T-helper 1 cell treated with Interleukin-12 subunit alpha and Interleukin-12 subunit beta and Interleukin-4 antibody, amounts not matched to agents 30 μg/mL and 1 μg/mL, for 36 hours (primary cell): ENCODE data around the gene CYP2D6.
A peak's percentile ranks its signal among the peaks of the same experiment; 100 is the strongest.
"Not testable (repeated sequence)": the region's sequence is repeated elsewhere in the genome, so short reads cannot be mapped to it uniquely, and the experiment has no call there.

Experiments used
- H3K27ac Mint-ChIP-seq: one replicate; pipeline ENCODE4 v1.8.0; 2021; ENCODE audit warnings: mild to moderate bottlenecking, mixed read lengths
- H3K27me3 Mint-ChIP-seq: one replicate; pipeline ENCODE4 v1.8.0; 2021; ENCODE audit warnings: low read depth, mixed read lengths
- H3K36me3 Mint-ChIP-seq: one replicate; pipeline ENCODE4 v1.8.0; 2021; ENCODE audit warnings: low read depth, mixed read lengths
- H3K4me1 Mint-ChIP-seq: one replicate; pipeline ENCODE4 v1.8.0; 2021; ENCODE audit warnings: low read depth, mixed read lengths
- H3K4me3 Mint-ChIP-seq: one replicate; pipeline ENCODE4 v1.8.0; 2021; ENCODE audit warnings: mild to moderate bottlenecking, moderate library complexity, mixed read lengths
- H3K9me3 Mint-ChIP-seq: one replicate; pipeline ENCODE4 v1.8.0; 2021; ENCODE audit warnings: mixed read lengths

The CYP2D6 gene

DNA sequence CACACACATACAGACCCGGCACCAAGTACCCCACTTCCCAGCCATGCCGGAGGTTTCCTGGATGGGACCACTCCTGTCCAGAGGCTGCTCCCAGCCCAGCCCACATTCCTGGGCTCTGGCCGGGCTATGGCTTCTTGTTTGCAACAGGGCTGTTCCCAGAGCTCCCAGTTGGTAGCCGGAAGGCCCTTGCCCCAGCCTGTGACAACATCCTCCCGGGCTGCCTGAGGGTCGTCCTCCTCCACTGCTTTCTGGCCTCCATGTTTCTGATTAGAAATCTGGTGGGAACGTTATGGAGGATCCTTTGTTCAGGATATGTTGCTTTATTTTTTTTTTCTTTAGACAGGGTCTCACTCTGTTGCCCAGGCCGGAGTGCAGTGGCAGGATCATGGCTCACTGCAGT lies 952 bp upstream of the CYP2D6 start:
- no peaks in the 10 kb centered on the region for H3K36me3 Mint-ChIP-seq
- H3K4me3 Mint-ChIP-seq = no peak overlapping the region
- H3K9me3 Mint-ChIP-seq = no peaks in the 10 kb centered on the region
- no peaks in the 10 kb centered on the region for H3K4me1 Mint-ChIP-seq
- H3K27ac Mint-ChIP-seq = no peak overlapping the region
- no peaks in the 10 kb centered on the region for H3K27me3 Mint-ChIP-seq

DNA sequence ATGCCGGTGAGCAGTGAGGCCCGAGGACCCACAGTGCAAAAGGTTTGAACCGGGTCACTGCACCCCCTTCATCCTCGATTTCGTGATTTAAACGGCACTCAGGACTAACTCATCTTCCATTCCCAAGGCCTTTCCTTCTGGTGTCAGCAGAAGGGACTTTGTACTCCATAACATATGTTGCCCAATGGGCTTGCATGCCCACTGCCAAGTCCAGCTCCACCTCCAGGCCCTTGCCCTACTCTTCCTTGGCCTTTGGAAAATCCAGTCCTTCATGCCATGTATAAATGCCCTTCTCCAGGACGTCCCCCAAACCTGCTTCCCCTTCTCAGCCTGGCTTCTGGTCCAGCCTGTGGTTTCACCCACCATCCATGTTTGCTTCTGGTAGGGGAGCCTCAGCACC lies 428 bp downstream of the CYP2D6 start:
- not testable (repeated sequence) for H3K36me3 Mint-ChIP-seq, H3K4me3 Mint-ChIP-seq, H3K27ac Mint-ChIP-seq, H3K4me1 Mint-ChIP-seq, H3K27me3 Mint-ChIP-seq, H3K9me3 Mint-ChIP-seq

DNA sequence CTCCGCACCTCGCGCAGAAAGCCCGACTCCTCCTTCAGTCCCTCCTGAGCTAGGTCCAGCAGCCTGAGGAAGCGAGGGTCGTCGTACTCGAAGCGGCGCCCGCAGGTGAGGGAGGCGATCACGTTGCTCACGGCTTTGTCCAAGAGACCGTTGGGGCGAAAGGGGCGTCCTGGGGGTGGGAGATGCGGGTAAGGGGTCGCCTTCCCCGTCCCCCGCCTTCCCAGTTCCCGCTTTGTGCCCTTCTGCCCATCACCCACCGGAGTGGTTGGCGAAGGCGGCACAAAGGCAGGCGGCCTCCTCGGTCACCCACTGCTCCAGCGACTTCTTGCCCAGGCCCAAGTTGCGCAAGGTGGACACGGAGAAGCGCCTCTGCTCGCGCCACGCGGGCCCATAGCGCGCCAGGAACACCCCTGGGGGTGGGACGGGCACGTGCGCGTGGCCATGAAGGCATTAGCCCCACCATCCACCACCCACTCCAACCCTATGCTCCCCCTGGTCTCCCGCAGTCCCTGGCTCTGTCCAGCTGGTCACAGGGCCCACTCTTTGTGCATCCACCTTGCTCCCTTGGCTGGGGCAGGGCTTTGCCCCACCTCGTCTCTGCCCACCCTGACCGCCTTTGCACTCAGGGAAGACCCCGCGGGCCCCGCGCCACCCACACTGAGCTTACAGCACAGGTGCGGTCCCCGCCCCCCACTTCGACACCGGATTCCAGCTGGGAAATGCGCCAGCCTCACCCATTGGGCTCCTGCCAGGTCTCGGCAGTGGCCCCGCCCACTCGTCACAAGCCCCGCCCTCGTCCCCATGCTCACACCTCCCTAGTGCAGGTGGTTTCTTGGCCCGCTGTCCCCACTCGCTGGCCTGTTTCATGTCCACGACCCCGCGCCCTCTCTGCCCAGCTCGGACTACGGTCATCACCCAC lies 1.6 kb downstream of the CYP2D6 start:
- not testable (repeated sequence) for H3K4me1 Mint-ChIP-seq, H3K4me3 Mint-ChIP-seq, H3K27me3 Mint-ChIP-seq, H3K27ac Mint-ChIP-seq, H3K9me3 Mint-ChIP-seq, H3K36me3 Mint-ChIP-seq

DNA sequence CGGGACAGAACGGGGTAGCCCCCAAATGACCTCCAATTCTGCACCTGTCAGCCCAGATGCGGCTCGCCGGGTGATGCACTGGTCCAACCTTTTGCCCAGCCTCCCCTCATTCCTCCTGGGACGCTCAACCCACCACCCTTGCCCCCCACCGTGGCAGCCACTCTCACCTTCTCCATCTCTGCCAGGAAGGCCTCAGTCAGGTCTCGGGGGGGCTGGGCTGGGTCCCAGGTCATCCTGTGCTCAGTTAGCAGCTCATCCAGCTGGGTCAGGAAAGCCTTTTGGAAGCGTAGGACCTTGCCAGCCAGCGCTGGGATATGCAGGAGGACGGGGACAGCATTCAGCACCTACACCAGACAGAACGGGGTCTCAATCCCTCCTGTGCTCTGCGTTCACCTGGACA lies 2.6 kb downstream of the CYP2D6 start:
- not testable (repeated sequence) for H3K4me3 Mint-ChIP-seq, H3K9me3 Mint-ChIP-seq, H3K27ac Mint-ChIP-seq, H3K36me3 Mint-ChIP-seq, H3K4me1 Mint-ChIP-seq, H3K27me3 Mint-ChIP-seq

DNA sequence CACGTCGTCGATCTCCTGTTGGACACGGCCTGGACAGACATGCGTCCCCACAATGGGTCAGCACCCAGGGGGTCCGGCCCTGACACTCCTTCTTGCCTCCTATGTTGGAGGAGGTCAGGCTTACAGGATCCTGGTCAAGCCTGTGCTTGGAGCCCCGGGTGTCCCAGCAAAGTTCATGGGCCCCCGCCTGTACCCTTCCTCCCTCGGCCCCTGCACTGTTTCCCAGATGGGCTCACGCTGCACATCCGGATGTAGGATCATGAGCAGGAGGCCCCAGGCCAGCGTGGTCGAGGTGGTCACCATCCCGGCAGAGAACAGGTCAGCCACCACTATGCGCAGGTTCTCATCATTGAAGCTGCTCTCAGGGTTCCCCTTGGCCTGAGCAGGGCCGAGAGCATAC lies 3.0 kb downstream of the CYP2D6 start:
- Mint-ChIP-seq H3K4me3 (no peak overlapping the region), H3K36me3 (no peaks in the 10 kb centered on the region), H3K4me1 (no peaks in the 10 kb centered on the region), H3K27me3 (no peaks in the 10 kb centered on the region), H3K9me3 (no peaks in the 10 kb centered on the region), H3K27ac (no peak overlapping the region)

DNA sequence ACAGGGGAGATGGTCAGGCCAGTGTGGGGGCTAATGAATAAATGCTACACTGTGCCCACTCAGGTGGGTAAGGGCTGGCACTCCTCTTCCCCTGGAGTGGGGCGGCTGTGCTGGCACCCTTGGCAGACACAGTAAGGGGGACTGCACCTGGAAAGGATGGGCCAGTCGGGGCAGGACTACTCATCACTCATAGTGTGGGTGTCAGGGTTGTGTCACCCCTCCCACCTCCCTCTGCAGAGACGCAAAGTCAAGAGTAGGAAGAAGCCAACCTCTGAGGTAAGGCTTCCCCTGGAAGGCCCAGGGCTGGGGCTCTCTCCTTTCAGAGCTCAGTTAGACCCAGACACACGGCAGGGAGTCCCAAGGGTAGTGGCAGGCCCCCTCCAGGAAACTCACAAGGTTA lies 7.1 kb downstream of the CYP2D6 start:
- H3K9me3 Mint-ChIP-seq = not testable (repeated sequence)
- H3K4me1 Mint-ChIP-seq = peaks cover 27% of the 10 kb centered on the region

DNA sequence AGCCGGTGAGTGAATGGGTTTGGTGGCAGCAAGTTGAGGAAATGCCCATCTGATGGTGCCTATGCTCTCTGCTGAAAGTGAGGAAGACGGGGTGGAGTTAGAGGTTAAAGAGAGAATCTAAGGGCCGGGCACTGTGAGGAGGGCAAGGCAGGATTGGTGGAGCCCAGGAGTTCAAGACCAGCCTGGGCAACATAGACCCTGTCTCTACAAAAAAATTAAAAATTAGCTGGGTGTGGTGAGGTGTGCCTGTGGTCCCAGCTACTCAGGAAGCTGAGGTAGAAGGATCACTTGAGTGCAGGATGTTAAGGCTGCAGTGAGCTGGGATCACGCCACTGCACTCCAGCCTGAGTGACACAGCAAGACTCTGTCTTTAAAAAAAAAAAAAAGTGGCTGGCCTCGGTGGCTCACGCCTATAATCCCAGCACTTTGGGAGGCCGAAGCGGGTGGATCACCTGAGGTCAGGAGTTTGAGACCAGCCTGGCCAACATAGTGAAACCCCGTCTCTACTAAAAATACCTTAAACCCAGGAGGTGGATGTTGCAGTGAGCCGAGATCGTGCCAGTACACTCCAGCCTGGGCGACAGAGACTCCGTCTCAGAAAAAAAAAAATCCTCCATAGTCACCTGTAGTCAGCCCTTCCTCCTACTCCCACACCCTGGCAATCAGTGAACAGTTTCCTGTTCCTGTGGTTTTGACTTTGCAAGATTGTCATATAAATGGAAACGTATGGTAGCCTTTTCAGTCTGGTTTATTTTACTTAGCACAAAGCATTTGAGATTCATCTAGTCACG lies 10.2 kb downstream of the CYP2D6 start:
- not testable (repeated sequence) for H3K27me3 Mint-ChIP-seq
- peaks cover 12% of the 10 kb centered on the region for H3K9me3 Mint-ChIP-seq
- peaks cover 27% of the 10 kb centered on the region for H3K4me1 Mint-ChIP-seq
- H3K36me3 Mint-ChIP-seq = peaks cover 18% of the 10 kb centered on the region
- peak overlapping the region; percentile 73 for H3K4me3 Mint-ChIP-seq
- peak overlapping the region; percentile 98 for H3K27ac Mint-ChIP-seq

More for the DNA sequence above, 7.1 kb downstream of the CYP2D6 start:
- not testable (repeated sequence) for H3K27ac Mint-ChIP-seq, H3K27me3 Mint-ChIP-seq, H3K36me3 Mint-ChIP-seq, H3K4me3 Mint-ChIP-seq

DNA sequence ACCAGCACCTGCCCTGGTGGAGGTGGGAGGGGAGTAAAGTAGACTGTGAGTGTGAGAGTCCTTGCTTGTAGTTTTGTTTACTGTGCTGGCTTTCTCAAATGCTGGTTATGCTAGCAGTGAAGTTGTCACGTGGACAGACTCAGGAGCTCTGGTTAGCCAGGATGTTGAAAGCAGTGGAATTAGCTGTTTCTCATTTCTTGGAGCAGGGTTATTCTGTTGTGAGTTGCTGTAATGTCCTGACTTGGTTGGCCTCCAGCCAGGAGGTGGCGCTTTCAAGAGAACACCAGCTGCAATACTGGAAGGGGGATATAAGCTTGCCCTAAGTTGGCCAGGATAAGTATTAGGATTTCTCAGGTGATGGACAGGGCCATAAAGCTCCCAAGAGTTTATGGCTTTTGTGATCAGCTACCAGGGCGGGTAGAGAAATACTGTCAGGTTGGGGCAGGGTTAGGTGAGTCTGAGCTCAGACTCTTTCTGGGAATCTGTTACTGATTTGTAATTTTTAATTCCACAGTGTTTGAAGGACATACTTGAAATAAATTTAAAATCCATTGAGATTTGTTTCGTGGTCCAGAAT lies 13.7 kb downstream of the CYP2D6 start:
- Mint-ChIP-seq H3K4me3 (no peak overlapping the region), H3K36me3 (peaks cover 23% of the 10 kb centered on the region), H3K27me3 (no peaks in the 10 kb centered on the region), H3K27ac (peak overlapping the region; percentile 38), H3K4me1 (peaks cover 24% of the 10 kb centered on the region), H3K9me3 (peaks cover 28% of the 10 kb centered on the region)

DNA sequence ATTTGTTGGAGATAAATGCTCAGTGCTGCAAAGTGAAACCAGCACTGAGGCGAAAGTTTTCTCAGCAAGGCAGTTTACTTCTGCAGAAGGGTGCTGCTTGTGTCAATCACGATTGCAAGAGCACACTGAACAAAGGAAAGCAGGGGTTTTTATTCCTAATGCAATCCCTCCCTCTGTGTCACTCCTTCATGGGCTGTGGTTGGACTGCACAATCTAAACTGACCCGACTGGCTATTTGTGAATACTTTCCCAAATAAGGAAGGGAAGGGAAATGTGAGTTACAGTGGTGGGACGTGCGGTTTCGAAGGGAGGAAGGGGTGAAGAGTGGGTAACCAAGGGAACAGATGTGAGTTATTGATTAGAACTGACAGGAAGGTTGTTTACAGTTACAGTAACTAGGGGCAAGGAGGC lies 15.2 kb downstream of the CYP2D6 start:
- Mint-ChIP-seq H3K4me1 (peaks cover 14% of the 10 kb centered on the region), H3K36me3 (peaks cover 23% of the 10 kb centered on the region), H3K9me3 (peaks cover 28% of the 10 kb centered on the region)
- H3K27me3 Mint-ChIP-seq, H3K27ac Mint-ChIP-seq, H3K4me3 Mint-ChIP-seq: not testable (repeated sequence)

DNA sequence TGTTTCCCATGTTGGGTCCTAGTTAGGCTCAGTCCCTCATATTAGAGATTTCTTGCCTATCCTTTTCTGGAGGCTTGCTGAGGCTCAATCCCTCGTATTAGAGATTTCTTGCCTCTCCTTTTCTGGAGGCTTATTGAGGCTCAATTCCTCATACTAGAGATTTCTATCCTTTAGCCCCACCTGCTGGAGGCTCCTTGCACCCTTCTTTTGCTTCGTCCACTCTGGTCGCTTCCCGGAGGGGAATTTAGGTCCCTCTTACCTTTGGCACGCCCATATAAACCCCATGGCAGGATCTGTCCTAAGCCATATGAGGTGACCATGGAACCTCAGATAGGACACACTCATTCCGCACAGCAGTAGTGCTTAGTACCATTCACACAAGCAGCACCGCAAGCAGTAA lies 15.9 kb downstream of the CYP2D6 start:
- peaks cover 23% of the 10 kb centered on the region for H3K36me3 Mint-ChIP-seq
- peaks cover 7% of the 10 kb centered on the region for H3K4me1 Mint-ChIP-seq
- H3K27me3 Mint-ChIP-seq = no peaks in the 10 kb centered on the region
- H3K9me3 Mint-ChIP-seq = peaks cover 28% of the 10 kb centered on the region
- H3K27ac Mint-ChIP-seq = no peak overlapping the region
- H3K4me3 Mint-ChIP-seq = no peak overlapping the region

DNA sequence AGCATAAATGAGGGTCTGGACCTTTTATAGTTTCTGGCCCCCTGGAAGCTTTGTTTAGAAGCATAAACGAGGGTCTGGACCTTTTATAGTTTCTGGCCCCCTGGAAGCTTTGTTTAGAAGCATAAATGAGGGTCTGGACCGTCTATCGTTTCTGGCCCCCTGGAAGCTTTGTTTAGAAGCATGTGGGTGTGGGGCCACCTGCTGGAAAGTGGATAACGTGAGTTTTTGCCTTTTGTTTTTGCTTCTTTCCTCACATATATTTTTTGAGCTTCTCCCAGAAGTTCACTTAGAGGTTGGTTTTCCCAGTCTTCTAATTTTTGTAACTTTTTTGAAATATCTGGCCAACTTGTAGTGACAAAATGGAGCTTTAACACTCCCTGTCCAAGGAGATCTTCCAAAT lies 17.8 kb downstream of the CYP2D6 start:
- H3K4me1 Mint-ChIP-seq, H3K27me3 Mint-ChIP-seq, H3K4me3 Mint-ChIP-seq, H3K27ac Mint-ChIP-seq: not testable (repeated sequence)
- H3K36me3 Mint-ChIP-seq = peaks cover 23% of the 10 kb centered on the region
- H3K9me3 Mint-ChIP-seq = peaks cover 28% of the 10 kb centered on the region

DNA sequence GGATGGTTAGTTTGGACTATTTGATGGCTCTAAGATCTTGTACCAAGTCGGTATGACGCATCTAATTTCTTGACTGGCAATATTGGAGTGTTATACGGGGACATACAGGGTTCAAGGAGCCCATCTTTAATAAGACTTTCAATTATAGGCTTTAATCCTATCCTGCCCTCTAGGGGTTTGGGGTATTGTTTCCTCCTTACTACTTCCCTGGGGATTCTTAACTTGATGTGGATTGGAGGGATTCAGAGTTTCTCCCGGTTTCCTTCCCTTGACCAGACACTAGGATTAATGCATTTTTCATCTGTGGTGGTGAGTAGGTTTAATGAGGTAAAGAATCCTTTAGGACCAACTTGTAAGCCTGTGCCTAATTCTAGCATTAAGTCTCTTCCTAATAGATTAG lies 18.8 kb downstream of the CYP2D6 start:
- Mint-ChIP-seq H3K4me3 (no peak overlapping the region), H3K27ac (no peak overlapping the region), H3K4me1 (no peaks in the 10 kb centered on the region), H3K36me3 (peaks cover 20% of the 10 kb centered on the region), H3K27me3 (no peaks in the 10 kb centered on the region), H3K9me3 (peaks cover 28% of the 10 kb centered on the region)

DNA sequence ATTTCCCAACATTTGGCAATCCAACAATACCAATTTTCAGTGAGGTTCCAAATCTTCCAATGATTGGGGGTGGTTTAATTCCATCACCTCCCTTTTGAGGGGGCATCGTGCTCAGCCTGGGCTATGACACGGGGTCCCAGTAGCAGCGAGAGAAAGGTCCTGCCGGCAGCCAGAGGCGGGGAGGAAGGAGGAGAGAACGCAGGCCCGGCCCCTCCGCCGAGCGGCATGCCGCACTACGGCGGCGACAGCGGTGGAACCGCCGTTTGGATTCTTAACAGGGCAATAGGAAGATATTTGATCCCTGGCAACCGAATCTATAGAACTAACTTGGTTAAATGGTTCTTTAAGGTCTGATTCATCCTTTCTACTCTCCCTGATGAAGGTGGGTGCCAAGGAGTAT lies 21.8 kb downstream of the CYP2D6 start:
- no peaks in the 10 kb centered on the region for H3K4me1 Mint-ChIP-seq

DNA sequence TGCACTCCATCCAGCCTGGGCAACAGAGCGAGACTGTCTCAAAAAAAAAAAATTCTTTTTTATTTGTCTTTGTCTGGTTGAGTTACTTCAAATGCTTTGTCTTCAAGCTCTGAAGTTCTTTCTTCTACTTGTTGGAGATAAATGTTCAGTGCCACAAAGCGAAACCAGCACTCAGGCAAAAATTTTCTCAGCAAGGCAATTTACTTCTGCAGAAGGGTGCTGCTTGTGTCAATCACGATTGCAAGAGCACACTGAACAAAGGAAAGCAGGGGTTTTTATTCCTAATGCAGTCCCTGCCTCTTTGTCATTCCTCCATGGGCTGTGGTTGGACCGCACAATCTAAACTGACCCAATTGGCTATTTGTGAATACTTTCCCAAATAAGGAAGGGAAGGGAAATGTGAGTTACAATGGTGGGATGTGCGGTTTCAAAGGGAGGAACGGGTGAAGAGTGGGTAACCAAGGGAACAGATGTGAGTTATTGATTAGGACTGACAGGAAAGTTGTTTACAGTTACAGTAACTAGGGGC lies 26.2 kb downstream of the CYP2D6 start:
- not testable (repeated sequence) for H3K4me1 Mint-ChIP-seq, H3K27ac Mint-ChIP-seq, H3K4me3 Mint-ChIP-seq, H3K27me3 Mint-ChIP-seq
- Mint-ChIP-seq H3K36me3 (peaks cover 19% of the 10 kb centered on the region), H3K9me3 (peaks cover 39% of the 10 kb centered on the region)

More for the DNA sequence above, 21.8 kb downstream of the CYP2D6 start:
- no peak overlapping the region for H3K27ac Mint-ChIP-seq
- H3K4me3 Mint-ChIP-seq = no peak overlapping the region
- peaks cover 18% of the 10 kb centered on the region for H3K9me3 Mint-ChIP-seq
- peaks cover 13% of the 10 kb centered on the region for H3K36me3 Mint-ChIP-seq
- H3K27me3 Mint-ChIP-seq = no peaks in the 10 kb centered on the region
